Calu3 (cell line): ENCODE data around the gene SNAPC3. TPM values are rescaled to one million over a fixed set of nuclear protein-coding genes. Genes with fewer than 3 reads are reported as not detected.

Experiments used
- BruUV-seq: library from RNA; stranded (reverse); fragments of 400-500 nt; replicated peaks from 2 replicates; lab custom pipeline; 2021; lab: Mats Ljungman, UMichigan
- CTCF ChIA-PET: fragments of 300-600 bp; sonication (Branson Sonifier 250); formaldehyde crosslinking; loops from one replicate; lab custom pipeline; 2022; ENCODE audit warnings: antibody characterized with exemption; lab: Charles Lee
- DNase-seq: peaks from one replicate; pipeline ENCODE4 v3.0.0; 2022
- H3K27ac Mint-ChIP-seq: one replicate; pipeline ENCODE4 v1.8.0; 2022; ENCODE audit warnings: mixed read lengths; ENCODE audit not compliant: unreplicated experiment
- H3K27me3 Mint-ChIP-seq: one replicate; pipeline ENCODE4 v1.8.0; 2022; ENCODE audit warnings: mixed read lengths; ENCODE audit not compliant: unreplicated experiment
- H3K36me3 Mint-ChIP-seq: one replicate; pipeline ENCODE4 v1.8.0; 2022; ENCODE audit warnings: mild to moderate bottlenecking, moderate library complexity, mixed read lengths; ENCODE audit not compliant: insufficient read depth, unreplicated experiment
- H3K4me1 Mint-ChIP-seq: one replicate; pipeline ENCODE4 v1.8.0; 2022; ENCODE audit warnings: mild to moderate bottlenecking, low read depth, mixed read lengths; ENCODE audit not compliant: unreplicated experiment
- H3K4me3 Mint-ChIP-seq: one replicate; pipeline ENCODE4 v1.8.0; 2022; ENCODE audit warnings: mild to moderate bottlenecking, low read depth, moderate library complexity, mixed read lengths; ENCODE audit not compliant: unreplicated experiment
- H3K9me3 Mint-ChIP-seq: one replicate; pipeline ENCODE4 v1.8.0; 2022; ENCODE audit warnings: low read depth, mixed read lengths; ENCODE audit not compliant: unreplicated experiment
- intact Hi-C: fragments of 100-400 bp; cut with micrococcal nuclease; formaldehyde crosslinking; loops from one replicate; pipeline ENCODE4 v1.10.0; 2022; ENCODE audit not compliant: unreplicated experiment
- total RNA-seq: library from RNA; stranded (reverse); gene quantifications from 2 replicates; pipeline ENCODE4 v1.2.3, GENCODE V29; 2022
- TF ChIP-seq, protein P1 (sequence below): fragments of 200-600 bp; IDR thresholded peaks from one replicate; pipeline ENCODE4 v1.8.0; 2022; ENCODE audit warnings: antibody characterized with exemption; ENCODE audit not compliant: unreplicated experiment

The SNAPC3 gene
- total RNA-seq, 1 experiment from 2014 or later: 17.1 TPM

DNA sequence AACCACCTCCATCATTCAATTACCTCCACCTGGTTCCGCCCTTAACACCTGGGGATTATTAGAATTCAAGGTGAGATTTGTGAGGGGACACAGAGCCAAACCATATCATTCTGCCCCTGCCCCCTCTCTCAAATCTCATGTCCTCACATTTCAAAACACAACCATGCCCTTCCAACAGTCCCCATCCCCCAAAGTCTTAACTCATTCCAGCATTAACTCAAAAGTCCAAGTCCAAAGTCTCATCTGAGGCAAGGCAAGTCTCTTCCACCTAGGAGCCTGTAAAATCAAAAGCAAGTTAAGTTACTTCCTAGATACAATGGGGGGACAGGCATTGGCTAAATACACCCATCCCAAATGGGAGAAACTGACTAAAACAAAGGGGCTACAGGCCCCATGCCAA lies 69.3 kb downstream of the SNAPC3 start:
- Mint-ChIP-seq H3K4me1 (no peaks in the 10 kb centered on the region), H3K9me3 (no peaks in the 10 kb centered on the region), H3K36me3 (no peaks in the 10 kb centered on the region), H3K27me3 (no peaks in the 10 kb centered on the region), H3K27ac (no peak overlapping the region), H3K4me3 (no peak overlapping the region)
- CTCF ChIA-PET: no interaction called here
- DNase-seq: no peak
- TF ChIP-seq, protein P1, sequence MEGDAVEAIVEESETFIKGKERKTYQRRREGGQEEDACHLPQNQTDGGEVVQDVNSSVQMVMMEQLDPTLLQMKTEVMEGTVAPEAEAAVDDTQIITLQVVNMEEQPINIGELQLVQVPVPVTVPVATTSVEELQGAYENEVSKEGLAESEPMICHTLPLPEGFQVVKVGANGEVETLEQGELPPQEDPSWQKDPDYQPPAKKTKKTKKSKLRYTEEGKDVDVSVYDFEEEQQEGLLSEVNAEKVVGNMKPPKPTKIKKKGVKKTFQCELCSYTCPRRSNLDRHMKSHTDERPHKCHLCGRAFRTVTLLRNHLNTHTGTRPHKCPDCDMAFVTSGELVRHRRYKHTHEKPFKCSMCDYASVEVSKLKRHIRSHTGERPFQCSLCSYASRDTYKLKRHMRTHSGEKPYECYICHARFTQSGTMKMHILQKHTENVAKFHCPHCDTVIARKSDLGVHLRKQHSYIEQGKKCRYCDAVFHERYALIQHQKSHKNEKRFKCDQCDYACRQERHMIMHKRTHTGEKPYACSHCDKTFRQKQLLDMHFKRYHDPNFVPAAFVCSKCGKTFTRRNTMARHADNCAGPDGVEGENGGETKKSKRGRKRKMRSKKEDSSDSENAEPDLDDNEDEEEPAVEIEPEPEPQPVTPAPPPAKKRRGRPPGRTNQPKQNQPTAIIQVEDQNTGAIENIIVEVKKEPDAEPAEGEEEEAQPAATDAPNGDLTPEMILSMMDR: no peak
- no TSS peak for BruUV-seq
- intact Hi-C loops: no loop called here

DNA sequence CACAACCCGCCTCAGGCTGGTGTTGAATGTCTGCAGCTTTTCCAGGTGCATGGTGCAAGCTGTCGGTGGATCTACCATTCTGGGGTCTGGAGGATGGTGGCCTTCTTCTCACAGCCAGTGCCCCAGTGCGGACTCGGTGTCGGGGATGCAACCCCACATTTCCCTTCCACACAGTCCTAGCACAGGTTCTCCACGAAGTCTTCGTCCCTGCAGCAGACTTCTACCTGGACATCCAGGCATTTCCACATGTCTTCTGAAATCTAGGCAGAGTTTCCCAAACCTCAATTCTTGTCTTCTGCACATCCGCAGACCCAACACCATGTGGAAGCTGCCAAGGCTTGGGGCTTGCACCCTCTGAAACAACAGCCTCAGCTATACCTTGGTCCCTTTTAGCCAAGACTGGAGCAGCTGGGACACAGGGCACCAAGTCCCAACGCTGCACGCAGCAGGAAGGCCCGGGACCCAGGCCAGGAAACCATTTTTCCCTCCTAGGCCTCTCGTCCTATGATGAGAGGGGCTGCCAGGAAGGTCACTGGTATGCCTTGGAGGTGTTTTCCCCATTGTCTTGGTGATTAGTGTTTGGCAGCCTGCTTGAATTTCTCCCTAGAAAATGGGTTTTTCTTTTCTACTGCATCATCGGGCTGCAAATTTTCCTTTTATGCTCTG lies 69.9 kb downstream of the SNAPC3 start:
- intact Hi-C loops: no loop called here
- Mint-ChIP-seq H3K36me3 (no peaks in the 10 kb centered on the region), H3K9me3 (no peaks in the 10 kb centered on the region), H3K27ac (no peak overlapping the region), H3K4me1 (no peaks in the 10 kb centered on the region), H3K4me3 (no peak overlapping the region), H3K27me3 (no peaks in the 10 kb centered on the region)
- CTCF ChIA-PET: no interaction called here
- TF ChIP-seq, protein P1: no peak
- DNase-seq: no peak
- BruUV-seq: no TSS peak

DNA sequence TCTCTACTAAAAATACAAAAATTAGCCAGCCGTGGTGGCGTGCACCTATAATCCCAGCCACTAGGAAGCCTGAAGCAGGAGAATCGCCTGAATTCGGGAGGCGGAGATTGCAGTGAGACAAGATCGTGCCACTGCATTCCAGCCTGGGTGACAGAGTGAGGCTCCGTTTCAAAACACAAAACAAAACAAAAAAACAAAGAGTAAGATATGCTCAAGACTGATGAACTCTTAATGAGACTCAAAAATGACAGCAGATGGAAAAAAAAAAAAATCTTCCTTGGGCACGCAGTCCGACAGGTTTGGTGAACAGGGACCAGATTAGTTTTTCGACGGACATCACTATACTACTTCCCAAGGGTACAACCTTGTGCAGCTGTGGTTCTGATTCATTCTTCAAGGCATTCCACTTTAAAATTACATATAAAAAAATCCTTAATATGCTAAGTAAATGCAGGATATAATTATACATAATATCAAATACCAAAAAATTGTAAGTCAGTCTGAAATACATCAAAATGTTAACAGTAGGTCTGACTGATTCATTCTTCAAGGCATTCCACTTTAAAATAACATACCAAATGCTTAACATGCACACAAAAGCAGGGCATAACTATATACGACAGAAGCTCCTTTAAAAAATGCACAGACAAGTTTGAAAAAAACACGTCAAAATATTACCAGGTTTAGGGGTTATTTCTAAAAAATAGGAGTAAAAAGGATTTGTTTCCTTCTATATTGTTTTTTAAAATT lies 75.7 kb downstream of the SNAPC3 start:
- Mint-ChIP-seq H3K27me3 (no peaks in the 10 kb centered on the region), H3K27ac (no peak overlapping the region), H3K4me1 (no peaks in the 10 kb centered on the region), H3K36me3 (peaks cover 4% of the 10 kb centered on the region), H3K9me3 (no peaks in the 10 kb centered on the region), H3K4me3 (no peak overlapping the region)
- CTCF ChIA-PET: no interaction called here
- TF ChIP-seq, protein P1: no peak
- intact Hi-C loops: no loop called here
- no peak for DNase-seq
- no TSS peak for BruUV-seq

DNA sequence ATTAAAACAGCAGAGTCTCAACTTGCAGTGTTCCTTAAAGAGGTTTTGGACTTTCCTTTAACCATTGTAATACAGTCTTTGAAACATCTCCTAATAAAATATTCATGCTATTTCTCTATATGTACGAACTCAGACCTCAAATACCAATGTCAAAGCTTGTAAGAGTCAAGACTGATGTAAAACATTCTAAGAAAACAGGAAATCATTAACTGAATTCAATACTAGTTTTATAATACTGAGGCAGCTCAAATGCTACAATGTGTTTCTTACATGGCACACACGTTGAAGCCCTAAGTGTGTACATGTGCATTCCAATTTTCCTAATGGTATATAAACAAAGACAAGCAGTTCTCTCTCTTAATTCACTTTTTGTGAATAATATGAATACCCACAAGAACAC lies 76.5 kb downstream of the SNAPC3 start:
- BruUV-seq: no TSS peak
- Mint-ChIP-seq H3K36me3 (peaks cover 4% of the 10 kb centered on the region), H3K27ac (no peak overlapping the region), H3K27me3 (no peaks in the 10 kb centered on the region), H3K4me3 (no peak overlapping the region), H3K4me1 (no peaks in the 10 kb centered on the region), H3K9me3 (no peaks in the 10 kb centered on the region)
- intact Hi-C loops: no loop called here
- TF ChIP-seq, protein P1: no peak
- DNase-seq: no peak
- CTCF ChIA-PET: no interaction called here
